Activated T-cell treated with anti-CD3 and anti-CD28 coated beads, Interleukin-2, amount 50 U/mL, for 48 hours (primary cell): ENCODE results near the gene CREG1.

ENCODE experiments used
- DNase-seq, 2 experiments: peaks; one replicate each; pipeline ENCODE4 v3.0.0-alpha.2; 2020

The CREG1 gene

GRCh38 chr1:167502719-167503462 is 50.7 kb downstream of the CREG1 start:
- DNase-seq, result no peak

- DNase-seq, result no peak
These were observed 51.4 kb downstream of the CREG1 start for GRCh38 chr1:167502192-167502551.

GRCh38 chr1:167501515-167502191 is 51.9 kb downstream of the CREG1 start:
- peak; percentile 68 to 75 for DNase-seq

- no peak for DNase-seq
These were observed 53.2 kb downstream of the CREG1 start for GRCh38 chr1:167500283-167500860.

GRCh38 chr1:167499664-167500101 is 53.9 kb downstream of the CREG1 start:
- peak; percentile 52 to 53 for DNase-seq

- peak; percentile 36 to 46 for DNase-seq
These were observed 54.5 kb downstream of the CREG1 start for GRCh38 chr1:167499106-167499505.

GRCh38 chr1:167496797-167497619 is 56.6 kb downstream of the CREG1 start:
- no peak for DNase-seq

- DNase-seq, result no peak
These were observed 60.2 kb downstream of the CREG1 start for GRCh38 chr1:167493372-167493771.

GRCh38 chr1:167492481-167492910 is 61.1 kb downstream of the CREG1 start:
- peak; percentile 68 to 74 for DNase-seq

GRCh38 chr1:167491586-167492461 is 61.7 kb downstream of the CREG1 start:
- DNase-seq, result peak; percentile 57 to 63
